ENCODE measurements around the gene P3R3URF. TPM values are rescaled to one million over a fixed set of nuclear protein-coding genes. Genes with fewer than 3 reads are reported as not detected.
A peak's percentile ranks its signal among the peaks of the same experiment; 100 is the strongest.

The P3R3URF gene
- total and polyA plus RNA-seq, 2 donors from 2014 or later: not detected

- Histone ChIP-seq H3K27me3 (ENCODE audit: control insufficient read depth, insufficient read depth, low read length) (no peaks in the 10 kb centered on the region), H3K27ac (ENCODE audit: low read depth in 2 of 2, low read length in 2 of 2) (peak overlapping the region; percentile 80 to 92), H3K36me3 (ENCODE audit: control insufficient read depth in 2 of 3, insufficient read depth in 3 of 3, low read length in 3 of 3) (peaks cover 0 to 3% (median 0%) of the 10 kb centered on the region in 3 donors), H3K4me3 (ENCODE audit: low read length in 3 of 3) (peak overlapping the region in 2 of 3 donors; percentile 60 to 66), H3K4me1 (ENCODE audit: control insufficient read depth in 2 of 3, insufficient read depth in 2 of 3, low read depth in 1 of 3, low read length in 3 of 3) (peaks cover 2 to 43% (median 39%) of the 10 kb centered on the region in 3 donors), H3K9me3 (ENCODE audit: control insufficient read depth in 2 of 3, insufficient read depth in 1 of 3, low read length in 3 of 3) (no peaks in the 10 kb centered on the region), H3K9ac (ENCODE audit: low read length in 3 of 3) (peak overlapping the region in 2 of 3 donors; percentile 57 to 78)
- intact Hi-C loops (cut with DNase I): loop anchor here (5.0 kb wide), 1 partner anchor 139 kb away; no protein-coding TSS in a partner anchor
- FAIRE-seq: no peak
- DNase-seq: peak in 3 of 5 donors; percentile 45 to 79 (median 76)
- TF ChIP-seq CTCF (IDR thresholded peaks at IDR 0.05; ENCODE audit: borderline replicate concordance, extremely low read depth, insufficient read depth): no peak
Observed at GRCh38 chr1:46181343-46182260, 5.3 kb upstream of the P3R3URF start.

DNA sequence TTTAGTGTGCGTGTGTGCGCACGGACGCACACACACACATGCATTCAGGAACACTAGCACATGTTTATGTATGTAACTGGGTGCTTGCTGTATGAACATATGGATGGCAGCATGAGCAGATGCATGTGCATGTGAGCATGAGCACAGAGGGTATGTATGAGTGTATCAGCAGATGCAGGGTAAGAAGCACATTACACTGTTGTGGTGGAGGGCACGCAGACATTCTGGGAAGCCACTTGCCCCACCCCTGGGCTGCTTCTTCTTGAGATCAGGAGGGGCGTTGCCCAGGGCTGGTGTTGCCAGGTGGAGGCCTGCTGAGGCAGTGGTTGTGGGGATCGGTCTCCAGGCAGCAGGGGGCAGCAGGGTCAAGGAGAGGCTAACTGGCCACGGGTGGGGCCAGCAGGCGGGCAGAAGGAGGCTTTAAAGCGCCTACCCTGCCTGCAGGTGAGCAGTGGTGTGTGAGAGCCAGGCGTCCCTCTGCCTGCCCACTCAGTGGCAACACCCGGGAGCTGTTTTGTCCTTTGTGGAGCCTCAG lies 3.9 kb upstream of the P3R3URF start:
- H3K27me3 ChIP-seq (ENCODE audit: control insufficient read depth, insufficient read depth, low read length): no peaks in the 10 kb centered on the region
- H3K9me3 ChIP-seq (ENCODE audit: control insufficient read depth in 2 of 3, insufficient read depth in 1 of 3, low read length in 3 of 3): no peaks in the 10 kb centered on the region
- peak overlapping the region in 2 of 3 donors; percentile 60 to 66 for H3K4me3 ChIP-seq (ENCODE audit: low read length in 3 of 3)
- TF ChIP-seq CTCF (IDR thresholded peaks at IDR 0.05; ENCODE audit: borderline replicate concordance, extremely low read depth, insufficient read depth): peak; percentile 29
- H3K9ac ChIP-seq (ENCODE audit: low read length in 3 of 3): peak overlapping the region in 1 of 3 donors; percentile 78
- DNase-seq: peak in 4 of 5 donors; percentile 39 to 93 (median 54)
- FAIRE-seq: no peak
- intact Hi-C loops (cut with DNase I): loop anchor here (5.0 kb wide), 1 partner anchor 138 kb away; no protein-coding TSS in a partner anchor
- H3K4me1 ChIP-seq (ENCODE audit: control insufficient read depth in 2 of 3, insufficient read depth in 2 of 3, low read depth in 1 of 3, low read length in 3 of 3): peaks cover 2 to 37% (median 33%) of the 10 kb centered on the region in 3 donors
- peak overlapping the region; percentile 80 to 92 for H3K27ac ChIP-seq (ENCODE audit: low read depth in 2 of 2, low read length in 2 of 2)
- peaks cover 0 to under 1% (median 0%) of the 10 kb centered on the region in 3 donors for H3K36me3 ChIP-seq (ENCODE audit: control insufficient read depth in 2 of 3, insufficient read depth in 3 of 3, low read length in 3 of 3)

- no peak for FAIRE-seq
Observed at GRCh38 chr1:46179138-46180081, 3.1 kb upstream of the P3R3URF start.

More at GRCh38 chr1:46179138-46180081, 3.1 kb upstream of the P3R3URF start:
- H3K27ac ChIP-seq (ENCODE audit: low read depth in 2 of 2, low read length in 2 of 2): peak overlapping the region in 1 of 2 donors; percentile 4
- no peaks in the 10 kb centered on the region for H3K27me3 ChIP-seq (ENCODE audit: control insufficient read depth, insufficient read depth, low read length)
- no peak overlapping the region for H3K4me3 ChIP-seq (ENCODE audit: low read length in 3 of 3)
- no peaks in the 10 kb centered on the region for H3K9me3 ChIP-seq (ENCODE audit: control insufficient read depth in 2 of 3, insufficient read depth in 1 of 3, low read length in 3 of 3)
- no peak overlapping the region for H3K9ac ChIP-seq (ENCODE audit: low read length in 3 of 3)
- no peaks in the 10 kb centered on the region for H3K36me3 ChIP-seq (ENCODE audit: control insufficient read depth in 2 of 3, insufficient read depth in 3 of 3, low read length in 3 of 3)
- peak; percentile 95 for TF ChIP-seq CTCF (IDR thresholded peaks at IDR 0.05; ENCODE audit: borderline replicate concordance, extremely low read depth, insufficient read depth)
- H3K4me1 ChIP-seq (ENCODE audit: control insufficient read depth in 2 of 3, insufficient read depth in 2 of 3, low read depth in 1 of 3, low read length in 3 of 3): peaks cover 2 to 35% (median 31%) of the 10 kb centered on the region in 3 donors
- intact Hi-C loops (cut with DNase I): loop anchor here (5.0 kb wide), 1 partner anchor 137 kb away; no protein-coding TSS in a partner anchor
- DNase-seq: peak in 4 of 5 donors; percentile 85 to 97 (median 90)
